ENCODE measurements around the gene HPS4. TPM values are rescaled to one million over a fixed set of nuclear protein-coding genes. Genes with fewer than 3 reads are reported as not detected.

HPS4 gene
- total and polyA plus RNA-seq, 3 donors from 2014 or later, result 68.8 to 110 (median 103) TPM

GRCh38 chr22:26480611-26480932 lies 3.0 kb downstream of the HPS4 start:
- H3K36me3 ChIP-seq (ENCODE audit: low read depth, missing control alignments), result no peaks in the 10 kb centered on the region
- peaks cover 47% of the 10 kb centered on the region for H3K4me1 ChIP-seq
- no peaks in the 10 kb centered on the region for H3K27me3 ChIP-seq
- no peak for DNase-seq
- H3K9me3 ChIP-seq, result no peaks in the 10 kb centered on the region
- 65 to 85% methylated on average over 2 of the region's 2 CpGs for WGBS, 2 donors
- no peak overlapping the region for H3K27ac ChIP-seq
- intact Hi-C loops (cut with DNase I; ENCODE audit: low total_unique reads), result no loop called here
- TF ChIP-seq POLR2A (IDR thresholded peaks at IDR 0.05) (no peak), CTCF (IDR thresholded peaks at IDR 0.05) (no peak)
- no peak overlapping the region for H3K4me3 ChIP-seq

- Histone ChIP-seq H3K4me3 (peak overlapping the region in 1 of 2 donors; percentile 0), H3K27ac (no peak overlapping the region), H3K27me3 (no peaks in the 10 kb centered on the region), H3K36me3 (ENCODE audit: low read depth, missing control alignments) (no peaks in the 10 kb centered on the region), H3K9me3 (no peaks in the 10 kb centered on the region), H3K4me1 (peaks cover 46% of the 10 kb centered on the region)
- no peak for DNase-seq
- 64 to 70% methylated on average over 12 of the region's 12 CpGs for WGBS, 2 donors
- TF ChIP-seq POLR2A (IDR thresholded peaks at IDR 0.05) (no peak), CTCF (IDR thresholded peaks at IDR 0.05) (no peak)
- intact Hi-C loops (cut with DNase I; ENCODE audit: low total_unique reads), result no loop called here
Observed at GRCh38 chr22:26479792-26480610, 3.6 kb downstream of the HPS4 start.

- no peaks in the 10 kb centered on the region for H3K36me3 ChIP-seq (ENCODE audit: low read depth, missing control alignments)
- intact Hi-C loops (cut with DNase I; ENCODE audit: low total_unique reads), result no loop called here
- H3K4me3 ChIP-seq, result peak overlapping the region in 1 of 2 donors; percentile 0
- no peak for DNase-seq
- H3K4me1 ChIP-seq, result peaks cover 39% of the 10 kb centered on the region
- no peak for TF ChIP-seq CTCF (IDR thresholded peaks at IDR 0.05)
- no peak for TF ChIP-seq POLR2A (IDR thresholded peaks at IDR 0.05)
- no peak overlapping the region for H3K27ac ChIP-seq
- WGBS, 2 donors, result 59 to 60% methylated on average over 12 of the region's 12 CpGs
- no peaks in the 10 kb centered on the region for H3K9me3 ChIP-seq
- H3K27me3 ChIP-seq, result no peaks in the 10 kb centered on the region
Observed at GRCh38 chr22:26479043-26479791, 4.4 kb downstream of the HPS4 start.

- no peaks in the 10 kb centered on the region for H3K36me3 ChIP-seq (ENCODE audit: low read depth, missing control alignments)
- H3K27me3 ChIP-seq, result no peaks in the 10 kb centered on the region
- H3K4me3 ChIP-seq, result no peak overlapping the region
- 36 to 64% methylated on average over 4 of the region's 4 CpGs for WGBS, 2 donors
- H3K4me1 ChIP-seq, result peaks cover 29% of the 10 kb centered on the region
- no peaks in the 10 kb centered on the region for H3K9me3 ChIP-seq
- TF ChIP-seq CTCF (IDR thresholded peaks at IDR 0.05) (no peak), POLR2A (IDR thresholded peaks at IDR 0.05) (no peak)
- no peak overlapping the region for H3K27ac ChIP-seq
- no peak for DNase-seq
- intact Hi-C loops (cut with DNase I; ENCODE audit: low total_unique reads), result no loop called here
Observed at GRCh38 chr22:26477341-26477731, 6.2 kb downstream of the HPS4 start.
